Caco-2 (cell line): ENCODE data around the gene LCLAT1. TPM values are rescaled to one million over a fixed set of nuclear protein-coding genes. Genes with fewer than 3 reads are reported as not detected.

Experiments
- BruUV-seq: library from RNA; stranded (reverse); fragments of 400-500 nt; replicated peaks from 2 replicates; lab custom pipeline; 2021; lab: Mats Ljungman, UMichigan
- CTCF ChIA-PET: fragments of 300-600 bp; sonication (Branson Sonifier 250); formaldehyde crosslinking; loops from one replicate; lab custom pipeline; 2022; ENCODE audit warnings: antibody characterized with exemption; lab: Charles Lee
- POLR2A ChIA-PET: fragments of 300-600 bp; sonication (Branson Sonifier 250); formaldehyde crosslinking; loops from one replicate; lab custom pipeline; 2022; ENCODE audit warnings: antibody characterized with exemption; lab: Charles Lee
- DNase-seq, 2 experiments: peaks; one replicate each; pipeline versions ENCODE4 v3.0.0 to v3.0.0-alpha.2; 2020 to 2022
- H3K27me3 ChIP-seq: replicated peaks from 2 replicates; pipeline ENCODE4 v1.6.0; 2011; ENCODE audit warnings: low read length; ENCODE audit not compliant: control insufficient read depth, insufficient read depth
- H3K36me3 ChIP-seq: 2 replicates; pipeline ENCODE4 v1.5.1; 2011; ENCODE audit warnings: low read length; ENCODE audit not compliant: control insufficient read depth, insufficient read depth
- H3K4me1 ChIP-seq: fragments of 250-450 bp; sonication (Bioruptor Pico); 2 replicates; pipeline ENCODE4 v1.5.1; 2020; ENCODE audit warnings: mild to moderate bottlenecking
- H3K4me3 ChIP-seq: 2 replicates; pipeline ENCODE4 v1.5.1; 2011; ENCODE audit warnings: low read depth, mild to moderate bottlenecking, control low read depth, low read length
- H3K9me3 ChIP-seq: fragments of 250-450 bp; sonication (Bioruptor Pico); 2 replicates; pipeline ENCODE4 v1.5.1; 2020; ENCODE audit warnings: mild to moderate bottlenecking, moderate library complexity
- H3K27ac Mint-ChIP-seq: one replicate; pipeline ENCODE4 v1.8.0; 2022; ENCODE audit warnings: mixed read lengths; ENCODE audit not compliant: unreplicated experiment
- H3K27me3 Mint-ChIP-seq: one replicate; pipeline ENCODE4 v1.8.0; 2022; ENCODE audit warnings: mixed read lengths; ENCODE audit not compliant: insufficient read depth, unreplicated experiment
- H3K36me3 Mint-ChIP-seq: one replicate; pipeline ENCODE4 v1.8.0; 2022; ENCODE audit warnings: mild to moderate bottlenecking, mixed read lengths; ENCODE audit not compliant: insufficient read depth, unreplicated experiment
- H3K4me1 Mint-ChIP-seq: one replicate; pipeline ENCODE4 v1.8.0; 2022; ENCODE audit warnings: low read depth, mixed read lengths; ENCODE audit not compliant: unreplicated experiment
- H3K4me3 Mint-ChIP-seq: one replicate; pipeline ENCODE4 v1.8.0; 2022; ENCODE audit warnings: mild to moderate bottlenecking, moderate library complexity, mixed read lengths; ENCODE audit not compliant: unreplicated experiment
- H3K9me3 Mint-ChIP-seq: one replicate; pipeline ENCODE4 v1.8.0; 2022; ENCODE audit warnings: mixed read lengths; ENCODE audit not compliant: unreplicated experiment
- CTCF ChIP-seq, 2 experiments: fragments of 200-600 bp in 1 of 2; IDR thresholded peaks; 1 replicate in 1 of 2; 2 replicates in 1 of 2; pipeline versions ENCODE4 v1.5.1 to v1.8.0; 2011 to 2022; ENCODE audit warnings: antibody characterized with exemption in 1 of 2, control low read depth in 1 of 2, inconsistent platforms in 1 of 2, low read depth in 1 of 2, low read length in 1 of 2, mild to moderate bottlenecking in 1 of 2, moderate library complexity in 1 of 2; ENCODE audit not compliant: insufficient read depth in 1 of 2, severe bottlenecking in 1 of 2, unreplicated experiment in 1 of 2
- intact Hi-C: fragments of 100-400 bp; cut with micrococcal nuclease; formaldehyde crosslinking; loops from one replicate; pipeline ENCODE4 v1.10.0; 2022; ENCODE audit not compliant: unreplicated experiment
- total RNA-seq: library from RNA; stranded (reverse); gene quantifications from 2 replicates; pipeline ENCODE4 v1.2.3, GENCODE V29; 2022

The LCLAT1 gene
- total RNA-seq, 1 experiment from 2014 or later, result 52.2 TPM

- Mint-ChIP-seq H3K36me3 (no peaks in the 10 kb centered on the region), H3K4me1 (peaks cover 8% of the 10 kb centered on the region), H3K9me3 (no peaks in the 10 kb centered on the region), H3K4me3 (no peak overlapping the region), H3K27me3 (no peaks in the 10 kb centered on the region), H3K27ac (no peak overlapping the region)
- DNase-seq, result no peak
- Histone ChIP-seq H3K27me3 (no peaks in the 10 kb centered on the region), H3K4me1 (peaks cover 16% of the 10 kb centered on the region), H3K4me3 (no peak overlapping the region), H3K9me3 (no peaks in the 10 kb centered on the region), H3K36me3 (no peaks in the 10 kb centered on the region)
- POLR2A ChIA-PET, result interaction anchor here (0.7 to 0.9 kb wide), 2 partner anchors 149 to 167 kb away, joined by 3 to 4 read pairs; no protein-coding TSS in a partner anchor
- no TSS peak for BruUV-seq
- CTCF ChIA-PET, result interaction anchor here (0.5 to 1.1 kb wide), 2 partner anchors 59 to 235 kb away, joined by 3 read pairs; no protein-coding TSS in a partner anchor
- no peak for TF ChIP-seq CTCF (IDR thresholded peaks at IDR 0.05; ENCODE audit: insufficient read depth in 1 of 2, low read depth in 1 of 2, low read length in 1 of 2, severe bottlenecking in 1 of 2, unreplicated experiment in 1 of 2)
- intact Hi-C loops, result no loop called here
These were observed 46.7 kb upstream of the LCLAT1 start for GRCh38 chr2:30400151-30400954.

- no peak for DNase-seq
- TF ChIP-seq CTCF (IDR thresholded peaks at IDR 0.05; ENCODE audit: insufficient read depth in 1 of 2, low read depth in 1 of 2, low read length in 1 of 2, severe bottlenecking in 1 of 2, unreplicated experiment in 1 of 2), result no peak
- Mint-ChIP-seq H3K36me3 (no peaks in the 10 kb centered on the region), H3K27ac (no peak overlapping the region), H3K4me1 (peaks cover 8% of the 10 kb centered on the region), H3K27me3 (no peaks in the 10 kb centered on the region), H3K4me3 (no peak overlapping the region), H3K9me3 (no peaks in the 10 kb centered on the region)
- ChIA-PET CTCF (interaction anchor here (1.0 kb wide), 1 partner anchor 309 kb away, joined by 5 read pairs; no protein-coding TSS in a partner anchor), POLR2A (interaction anchor here (0.6 kb wide), 1 partner anchor 19 kb away, joined by 3 read pairs; no protein-coding TSS in a partner anchor)
- Histone ChIP-seq H3K27me3 (no peaks in the 10 kb centered on the region), H3K9me3 (no peaks in the 10 kb centered on the region), H3K4me1 (peaks cover 16% of the 10 kb centered on the region), H3K4me3 (no peak overlapping the region), H3K36me3 (no peaks in the 10 kb centered on the region)
- BruUV-seq, result no TSS peak
- intact Hi-C loops, result no loop called here
These were observed 44.4 kb upstream of the LCLAT1 start for GRCh38 chr2:30402441-30403182.
